ENCODE measurements around the gene CCL11.
"Not testable (repeated sequence)": the region's sequence is repeated elsewhere in the genome, so short reads cannot be mapped to it uniquely, and the experiment has no call there.

The CCL11 gene

GRCh38 chr17:34312080-34312479 is 26.5 kb downstream of the CCL11 start:
- no peak for DNase-seq

GRCh38 chr17:34313164-34313563 is 27.6 kb downstream of the CCL11 start:
- no peak for DNase-seq

- no peak for DNase-seq
Measured at GRCh38 chr17:34314279-34314678, 28.7 kb downstream of the CCL11 start.

GRCh38 chr17:34318474-34318873 is 32.9 kb downstream of the CCL11 start:
- DNase-seq, result no peak

- no peak for DNase-seq
Measured at GRCh38 chr17:34319039-34319483, 33.5 kb downstream of the CCL11 start, which contains the start of gene CCL8. Gene CCL8, plus strand, starts transcription at chr17:34319435. Its CDS starts 67 bp downstream, at chr17:34319502.

- no peak for DNase-seq
Measured at GRCh38 chr17:34321964-34322363, 36.4 kb downstream of the CCL11 start.

- not testable (repeated sequence) for DNase-seq
Measured at GRCh38 chr17:34327580-34327979, 42.0 kb downstream of the CCL11 start.

- DNase-seq, result no peak
Measured at GRCh38 chr17:34337701-34338100, 52.2 kb downstream of the CCL11 start.
